HFF-Myc (cell line): ENCODE measurements around the gene FNDC5.

ENCODE experiments used
- DNase-seq: peaks from one replicate; pipeline ENCODE4 v3.0.0-alpha.2; 2011; ENCODE audit warnings: low read depth; ENCODE audit errors: extremely low read depth
- H3K4me3 ChIP-seq: replicated peaks from 2 replicates; pipeline ENCODE4 v1.5.1; 2011; ENCODE audit warnings: low read depth, mild to moderate bottlenecking, control low read depth, low read length
- TF ChIP-seq, protein P1 (sequence below): IDR thresholded peaks from 2 replicates; pipeline ENCODE4 v1.5.1; 2012; ENCODE audit warnings: mild to moderate bottlenecking, low read depth, low read length, control low read depth; ENCODE audit errors: missing control alignments

The FNDC5 gene

DNA sequence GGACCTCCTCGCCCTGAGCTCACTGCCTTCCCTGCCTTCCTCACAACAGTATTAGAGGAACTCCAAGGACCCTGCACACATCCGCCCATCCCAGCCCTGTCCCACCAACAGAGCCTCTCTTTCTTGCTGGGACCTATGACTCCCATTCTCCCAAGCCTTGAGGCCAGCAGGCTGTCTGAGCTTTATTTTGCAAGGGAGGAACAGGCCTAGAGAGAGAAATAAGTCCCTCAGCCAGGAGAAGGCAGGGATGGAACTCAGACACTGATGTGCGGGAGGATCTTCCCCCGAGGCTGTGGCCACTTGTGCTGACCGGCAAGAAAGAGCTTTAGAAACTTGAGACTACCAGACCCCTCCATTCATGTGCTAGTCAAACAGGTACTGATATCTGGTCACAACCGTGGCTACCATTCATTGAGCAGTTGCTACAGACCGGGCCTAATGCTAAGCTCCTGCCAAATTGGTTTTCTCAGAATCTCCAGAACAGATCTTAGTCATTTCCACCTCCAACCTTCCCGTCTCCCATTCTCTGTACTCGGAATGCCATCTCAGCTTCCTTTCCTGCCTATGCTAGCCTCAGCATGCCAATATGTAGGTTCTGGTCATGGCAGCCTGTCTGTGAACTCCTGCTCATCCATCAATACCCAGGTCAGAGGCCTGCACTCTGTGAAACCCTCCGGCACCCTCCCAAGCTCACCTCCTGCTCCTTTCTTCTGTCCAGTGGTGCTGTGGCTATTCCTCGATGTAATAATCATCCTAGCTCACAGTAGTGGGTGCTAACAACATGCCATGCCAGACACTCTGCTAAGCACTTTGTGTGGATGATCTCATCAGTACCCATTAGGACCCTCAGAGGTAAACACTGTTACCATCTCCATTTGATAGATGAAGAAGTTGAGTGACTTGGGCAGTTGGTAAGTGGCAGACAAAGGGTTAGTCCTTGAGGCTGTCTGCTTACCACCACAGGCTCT lies 26.7 kb upstream of the FNDC5 start:
- DNase-seq = no peak
- H3K4me3 ChIP-seq = no peak overlapping the region
- TF ChIP-seq, protein P1, sequence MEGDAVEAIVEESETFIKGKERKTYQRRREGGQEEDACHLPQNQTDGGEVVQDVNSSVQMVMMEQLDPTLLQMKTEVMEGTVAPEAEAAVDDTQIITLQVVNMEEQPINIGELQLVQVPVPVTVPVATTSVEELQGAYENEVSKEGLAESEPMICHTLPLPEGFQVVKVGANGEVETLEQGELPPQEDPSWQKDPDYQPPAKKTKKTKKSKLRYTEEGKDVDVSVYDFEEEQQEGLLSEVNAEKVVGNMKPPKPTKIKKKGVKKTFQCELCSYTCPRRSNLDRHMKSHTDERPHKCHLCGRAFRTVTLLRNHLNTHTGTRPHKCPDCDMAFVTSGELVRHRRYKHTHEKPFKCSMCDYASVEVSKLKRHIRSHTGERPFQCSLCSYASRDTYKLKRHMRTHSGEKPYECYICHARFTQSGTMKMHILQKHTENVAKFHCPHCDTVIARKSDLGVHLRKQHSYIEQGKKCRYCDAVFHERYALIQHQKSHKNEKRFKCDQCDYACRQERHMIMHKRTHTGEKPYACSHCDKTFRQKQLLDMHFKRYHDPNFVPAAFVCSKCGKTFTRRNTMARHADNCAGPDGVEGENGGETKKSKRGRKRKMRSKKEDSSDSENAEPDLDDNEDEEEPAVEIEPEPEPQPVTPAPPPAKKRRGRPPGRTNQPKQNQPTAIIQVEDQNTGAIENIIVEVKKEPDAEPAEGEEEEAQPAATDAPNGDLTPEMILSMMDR = no peak

DNA sequence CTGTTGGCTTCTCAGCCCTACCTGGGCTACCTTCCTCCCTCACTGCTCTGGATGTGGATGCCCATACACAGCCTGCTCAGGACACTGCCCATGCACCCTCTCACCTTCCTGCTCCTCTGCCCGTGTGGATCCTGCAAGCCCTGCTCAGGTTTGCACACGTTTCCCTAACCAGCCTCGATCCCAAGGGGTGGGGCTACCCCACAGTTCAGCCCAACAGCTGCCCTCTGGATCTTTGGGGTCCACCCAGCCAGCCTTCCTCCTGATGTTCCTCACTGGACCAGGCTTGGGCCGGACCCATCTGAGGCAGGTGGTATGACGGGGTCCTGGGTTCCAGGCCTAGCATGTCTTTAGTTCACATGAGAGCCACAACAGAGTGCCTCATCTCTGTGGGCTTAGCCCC lies 25.7 kb upstream of the FNDC5 start:
- TF ChIP-seq, protein P1 = no peak
- H3K4me3 ChIP-seq = no peak overlapping the region
- no peak for DNase-seq

DNA sequence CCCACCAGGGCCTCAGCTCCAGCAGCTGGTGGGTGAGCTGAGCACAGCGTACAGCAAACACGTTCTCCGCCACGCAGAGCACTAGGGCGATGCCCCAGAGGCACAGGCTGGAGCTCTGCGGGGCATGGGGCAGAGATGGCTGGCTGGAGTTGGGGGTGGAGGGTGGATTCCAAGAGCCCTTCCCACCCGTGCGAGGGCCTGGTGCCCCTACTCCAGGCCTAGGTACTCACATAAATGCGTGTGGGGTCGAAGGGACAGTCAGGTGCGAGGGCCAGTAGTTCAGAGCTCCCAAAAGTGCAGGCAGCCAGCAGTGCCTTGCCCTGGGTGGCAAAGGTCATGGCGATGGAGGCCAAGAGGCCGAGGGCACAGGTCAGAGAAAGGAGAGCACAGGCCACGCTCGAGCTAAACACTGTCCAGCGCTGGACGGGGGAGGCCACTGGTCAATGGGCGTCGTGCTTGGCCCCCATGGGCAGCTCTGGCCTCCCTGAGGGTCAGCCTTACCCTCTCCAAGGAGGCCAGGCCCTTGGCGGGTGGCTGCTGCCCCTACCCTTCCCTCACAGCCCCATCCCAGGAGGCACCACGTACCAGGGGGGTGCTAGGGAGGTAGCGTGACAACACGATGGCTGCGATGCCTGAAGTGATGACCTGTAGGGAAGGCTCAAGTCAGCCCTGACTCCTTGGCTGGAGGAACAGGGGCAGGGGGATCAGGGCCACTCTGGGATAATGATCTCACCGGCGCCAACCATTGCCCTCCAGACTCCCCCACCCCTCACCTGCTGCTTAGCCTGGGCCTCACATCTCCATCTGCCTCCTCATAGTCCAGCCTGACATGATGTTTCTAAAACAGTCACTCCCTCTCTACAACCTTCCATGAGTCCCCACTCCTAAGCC lies 24.9 kb upstream of the FNDC5 start:
- H3K4me3 ChIP-seq = no peak overlapping the region
- DNase-seq = no peak
- TF ChIP-seq, protein P1 = no peak

DNA sequence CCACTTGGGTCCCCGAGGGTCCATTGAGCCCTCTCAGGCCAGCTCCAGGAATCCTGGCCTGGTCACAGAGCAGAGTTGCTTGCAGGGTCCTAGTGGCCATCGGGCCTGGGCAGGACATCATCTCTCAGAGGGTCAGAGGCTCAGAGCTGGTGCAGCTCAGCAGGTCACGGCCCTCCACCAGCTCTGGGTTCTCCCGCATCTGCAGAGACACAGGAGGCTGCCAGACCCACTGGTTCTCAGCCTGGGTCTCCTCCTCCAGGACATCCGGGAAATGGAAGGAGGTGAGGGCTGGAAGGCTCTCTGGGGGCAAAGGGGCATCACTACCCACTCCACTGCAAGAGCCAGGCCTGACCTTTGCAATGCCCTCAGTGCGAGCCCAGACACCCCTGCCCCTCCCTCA lies 24.0 kb upstream of the FNDC5 start:
- DNase-seq = no peak
- no peak overlapping the region for H3K4me3 ChIP-seq
- TF ChIP-seq, protein P1 = no peak

DNA sequence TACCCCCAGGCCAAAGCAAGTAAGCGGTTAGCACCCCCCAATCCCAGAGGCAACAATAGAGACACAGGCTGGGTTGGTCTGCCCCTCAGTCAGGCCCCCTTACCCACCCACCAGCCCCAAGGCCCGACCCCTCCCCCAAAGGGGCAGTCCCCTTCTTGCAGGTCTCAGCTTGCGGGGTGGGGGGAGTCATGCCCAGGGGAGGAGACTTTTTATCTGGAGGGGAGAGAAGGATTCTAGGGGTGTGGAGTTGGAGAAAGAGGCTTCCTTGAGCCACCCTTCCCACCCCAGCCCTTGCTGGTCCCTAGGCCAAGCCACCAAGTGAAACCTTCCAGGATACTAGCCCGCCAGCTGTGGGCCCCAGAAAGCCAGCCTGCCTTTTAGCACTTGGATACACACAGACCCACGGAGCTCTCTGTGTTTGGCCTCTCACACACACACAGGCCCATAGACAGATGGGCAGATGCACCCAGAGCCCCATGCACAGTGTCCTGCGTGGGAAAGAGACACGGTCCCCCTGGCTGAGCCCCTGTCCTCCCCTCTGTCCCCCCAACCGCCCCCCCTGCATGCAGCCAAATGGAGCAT lies 23.4 kb upstream of the FNDC5 start:
- DNase-seq = no peak
- TF ChIP-seq, protein P1 = no peak
- H3K4me3 ChIP-seq = no peak overlapping the region

DNA sequence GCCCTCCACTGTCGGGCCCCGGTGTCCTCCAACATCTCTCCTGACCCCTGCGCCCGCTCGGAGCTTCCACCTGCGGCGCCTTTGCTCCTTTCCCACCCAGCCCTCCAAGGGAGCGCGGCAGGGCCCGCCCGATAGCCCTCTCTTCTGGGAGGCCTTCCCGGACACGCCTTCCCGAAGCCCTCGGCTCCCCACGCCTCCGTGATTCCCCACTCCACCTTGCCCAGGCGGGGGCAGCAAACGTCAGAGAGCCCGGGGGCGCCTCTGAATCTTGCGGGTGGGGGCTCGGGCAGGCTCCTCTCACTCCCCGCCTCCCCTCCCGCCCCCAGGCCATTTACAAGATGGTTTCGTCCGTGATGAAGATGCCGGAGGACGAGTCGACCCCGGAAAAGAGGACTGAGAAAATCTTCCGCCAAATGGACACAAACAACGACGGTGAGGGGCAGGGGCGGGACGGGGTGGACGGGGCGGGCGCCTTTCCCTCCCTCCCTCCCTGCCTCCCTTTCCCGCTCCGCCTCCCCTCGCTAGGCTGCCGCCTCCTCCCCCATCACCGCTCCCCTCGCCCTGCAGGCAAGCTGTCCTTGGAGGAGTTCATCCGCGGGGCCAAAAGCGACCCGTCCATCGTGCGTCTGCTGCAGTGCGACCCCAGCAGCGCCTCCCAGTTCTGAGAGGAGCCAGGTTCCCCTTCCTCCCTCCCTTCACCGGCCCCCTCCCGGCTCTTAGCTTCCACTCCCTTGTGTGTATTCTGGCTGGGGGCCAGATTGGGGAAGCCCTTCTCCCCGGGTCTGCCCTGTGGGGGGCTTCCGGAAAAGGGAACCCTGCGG lies 22.7 kb upstream of the FNDC5 start:
- peak overlapping the region; percentile 31 for H3K4me3 ChIP-seq
- TF ChIP-seq, protein P1 = no peak
- no peak for DNase-seq
